Measurements from ENCODE around the gene SGCG.

The SGCG gene

GRCh38 chr13:23344931-23345595, 164.3 kb downstream of the SGCG start:
- DNase-seq = no peak

- no peak for DNase-seq
Observed at GRCh38 chr13:23347601-23348000, 166.8 kb downstream of the SGCG start.

DNA sequence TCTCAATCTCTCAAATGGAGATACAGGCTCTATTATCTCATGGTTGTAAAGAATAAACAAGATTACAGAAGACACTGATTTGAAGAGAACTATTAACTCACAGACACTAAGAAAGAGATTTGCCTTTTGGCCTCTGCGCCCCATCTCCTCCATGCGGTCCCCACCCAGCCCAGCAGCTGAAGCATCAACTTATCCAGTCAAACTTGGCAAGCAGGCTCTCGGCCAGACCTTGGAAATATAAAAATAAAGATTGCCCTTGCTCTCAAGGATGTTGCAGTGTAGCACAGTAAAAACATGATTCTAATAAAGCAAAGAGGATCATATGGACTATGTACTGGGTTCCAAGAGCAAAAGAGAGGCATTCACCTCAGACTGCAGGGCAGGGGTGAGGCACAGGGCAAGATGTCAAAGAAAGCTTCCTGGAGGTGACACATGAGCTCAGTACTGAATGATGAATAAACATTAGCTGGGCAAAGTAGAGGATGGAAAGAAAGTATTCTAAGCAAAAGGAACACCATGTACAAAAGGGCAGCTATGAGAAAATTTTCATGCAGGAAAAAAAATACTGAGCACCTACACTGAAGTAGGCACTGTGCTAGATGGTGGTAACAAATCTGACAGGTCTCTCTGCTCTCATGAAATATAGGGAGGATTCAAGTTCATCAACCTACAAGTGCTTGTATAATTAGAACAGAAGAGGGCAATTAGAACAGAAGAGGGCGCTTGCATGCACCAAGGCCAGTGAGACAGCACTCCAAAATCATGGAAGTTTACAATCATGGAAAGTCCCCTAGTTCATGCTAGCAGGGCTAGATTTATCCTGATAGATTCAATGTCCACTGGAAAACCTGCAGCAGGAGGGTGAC, 167.7 kb downstream of the SGCG start:
- DNase-seq = no peak

- no peak for DNase-seq
Observed at GRCh38 chr13:23349161-23349897, 168.6 kb downstream of the SGCG start.

DNA sequence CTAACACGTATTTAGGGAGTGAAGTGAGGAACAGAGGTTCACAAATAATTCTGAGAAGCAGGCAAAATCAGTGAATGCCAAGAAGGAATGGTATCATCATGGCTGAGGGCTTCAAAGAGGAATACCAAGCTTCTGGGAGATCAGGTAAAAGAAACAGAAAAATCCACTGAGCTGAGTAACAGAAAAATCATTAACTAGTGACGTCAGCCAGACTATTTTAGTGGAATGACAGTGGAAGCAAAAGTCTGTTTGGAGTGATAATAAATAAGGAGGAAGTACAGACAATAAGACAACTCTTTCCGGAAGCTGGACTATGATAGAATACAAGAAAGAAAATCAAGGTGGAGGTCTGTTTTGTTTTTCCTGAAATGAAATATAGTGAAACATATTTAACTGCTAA, 169.2 kb downstream of the SGCG start:
- no peak for DNase-seq

GRCh38 chr13:23352161-23352560, 171.4 kb downstream of the SGCG start:
- DNase-seq = no peak

GRCh38 chr13:23354520-23354919, 173.7 kb downstream of the SGCG start:
- no peak for DNase-seq

- no peak for DNase-seq
Observed at GRCh38 chr13:23356368-23356767, 175.6 kb downstream of the SGCG start.

- no peak for DNase-seq
Observed at GRCh38 chr13:23357349-23357748, 176.6 kb downstream of the SGCG start.

- no peak for DNase-seq
Observed at GRCh38 chr13:23359882-23360281, 179.1 kb downstream of the SGCG start.

DNA sequence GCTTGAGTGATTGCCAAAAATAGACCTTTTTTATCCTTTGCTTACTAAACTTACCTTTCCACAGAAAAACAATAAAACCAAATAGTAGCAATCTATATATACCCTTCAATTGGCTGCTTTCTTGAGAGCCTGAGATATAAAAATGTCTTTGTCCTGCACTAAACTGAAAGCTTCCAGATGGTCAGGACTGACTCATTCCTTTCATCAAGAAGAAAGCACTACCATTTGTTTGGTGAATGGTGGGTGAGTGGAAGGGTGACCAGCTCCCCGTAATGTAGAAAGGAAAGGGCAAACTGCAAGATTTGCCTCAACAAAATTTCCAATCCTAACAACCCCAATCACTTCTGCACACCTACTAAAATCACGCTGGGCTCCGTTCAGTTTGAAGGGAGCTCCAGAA, 184.9 kb downstream of the SGCG start:
- DNase-seq = no peak

GRCh38 chr13:23367907-23368306, 187.1 kb downstream of the SGCG start:
- DNase-seq = no peak

DNA sequence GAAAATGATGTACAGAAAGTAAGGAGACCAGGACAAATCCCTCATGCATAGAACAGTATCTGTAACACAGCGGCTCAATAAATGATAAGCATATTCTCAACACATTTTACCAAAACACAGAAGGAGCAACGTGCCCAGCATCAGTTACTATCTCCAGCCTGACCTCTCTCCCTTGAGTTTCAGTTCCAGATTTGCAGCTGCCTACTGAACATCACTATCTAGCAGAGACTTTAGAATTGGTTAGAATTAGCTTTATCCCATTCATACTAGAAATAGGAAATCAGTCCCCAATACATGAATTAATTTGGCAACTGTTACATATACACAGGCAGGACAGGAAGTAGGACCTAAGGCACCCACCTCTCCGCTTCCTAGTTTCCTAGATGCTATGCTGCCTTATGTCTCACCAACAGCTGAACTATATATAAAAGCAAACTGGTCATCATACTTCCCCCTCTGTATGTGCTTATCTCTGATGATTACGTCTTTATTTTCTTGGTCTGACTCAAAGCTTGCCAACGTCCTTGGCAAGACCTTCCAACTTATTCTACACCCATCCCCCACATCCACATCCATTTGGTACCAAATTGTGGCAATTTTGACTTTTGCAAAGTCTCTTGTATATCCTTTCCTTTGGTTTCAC, 191.6 kb downstream of the SGCG start:
- no peak for DNase-seq

All from right forelimb (tissue), 1 donor.